HTERT RPE-1 (cell line): ENCODE measurements around the gene NDE1.

Experiments used
- in situ Hi-C: fragments of 300-500 bp; cut with MboI; formaldehyde crosslinking; loops from 4 replicates; pipeline ENCODE4 v1.14.3; 2020; ENCODE audit warnings: low sequenced_read_pairs

Gene NDE1

GRCh38 chr16:15765116-15765515 lies 115.1 kb downstream of the NDE1 start:
- in situ Hi-C loops, result no loop called here

DNA sequence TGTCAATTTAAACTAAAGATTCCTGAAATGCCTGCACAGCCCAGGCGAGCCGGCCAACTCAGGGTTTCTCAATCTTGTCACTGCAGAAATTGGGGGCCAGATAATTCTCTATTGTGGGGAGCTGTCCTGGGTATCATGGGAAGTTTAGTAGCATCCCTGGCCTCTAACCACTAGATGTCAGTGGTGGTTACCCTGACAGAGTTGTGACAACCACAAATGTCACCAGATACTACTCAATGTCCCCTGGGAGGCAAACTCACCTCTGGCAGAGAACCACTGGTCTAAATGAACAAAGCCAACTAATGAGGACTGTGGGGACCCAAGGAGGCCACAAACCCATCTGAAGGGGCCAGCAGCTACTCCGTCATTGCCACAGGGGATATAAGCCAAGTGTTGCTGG lies 115.8 kb downstream of the NDE1 start:
- in situ Hi-C loops, result no loop called here

- in situ Hi-C loops, result no loop called here
These were observed 116.9 kb downstream of the NDE1 start for GRCh38 chr16:15766918-15767317.

DNA sequence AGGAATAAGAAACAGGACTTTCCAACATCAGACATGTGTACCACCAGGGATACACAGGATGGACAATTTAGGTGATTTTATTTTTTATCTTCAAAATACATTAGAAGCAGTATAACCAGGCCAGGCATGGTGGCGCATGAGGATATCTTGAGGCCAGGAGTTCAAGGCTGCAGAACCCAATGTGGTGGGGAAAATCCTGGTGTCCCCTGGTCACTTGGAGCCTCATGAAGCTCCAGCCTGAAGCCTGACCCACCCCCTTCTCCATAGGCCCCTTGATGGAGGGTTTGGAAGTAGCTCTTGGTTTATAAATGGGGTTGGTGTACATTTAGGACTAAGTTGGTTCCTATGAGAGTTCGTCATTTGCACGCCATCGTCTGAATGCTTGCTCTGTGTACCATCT lies 118.2 kb downstream of the NDE1 start:
- in situ Hi-C loops, result no loop called here

DNA sequence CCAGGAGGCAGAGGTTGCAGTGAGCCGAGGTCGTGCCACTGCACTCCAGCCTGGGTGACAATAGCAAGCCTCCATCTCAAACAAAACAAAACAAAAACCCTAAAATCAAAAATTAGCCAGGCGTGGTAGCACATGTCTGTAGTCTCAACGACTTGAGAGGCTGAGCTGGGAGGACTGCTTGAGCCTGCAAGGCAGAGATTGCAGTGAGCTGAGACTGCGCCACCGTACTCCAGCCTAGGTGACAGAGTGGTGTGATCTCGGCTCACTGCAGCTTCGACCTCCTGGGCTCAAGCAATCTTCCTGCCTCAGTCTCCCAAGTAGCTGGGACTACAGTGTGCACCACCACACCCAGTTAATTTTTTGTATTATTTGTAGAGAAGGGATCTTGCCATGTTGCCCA lies 119.2 kb downstream of the NDE1 start:
- in situ Hi-C loops, result no loop called here

GRCh38 chr16:15770107-15770506 lies 120.1 kb downstream of the NDE1 start:
- in situ Hi-C loops, result no loop called here

DNA sequence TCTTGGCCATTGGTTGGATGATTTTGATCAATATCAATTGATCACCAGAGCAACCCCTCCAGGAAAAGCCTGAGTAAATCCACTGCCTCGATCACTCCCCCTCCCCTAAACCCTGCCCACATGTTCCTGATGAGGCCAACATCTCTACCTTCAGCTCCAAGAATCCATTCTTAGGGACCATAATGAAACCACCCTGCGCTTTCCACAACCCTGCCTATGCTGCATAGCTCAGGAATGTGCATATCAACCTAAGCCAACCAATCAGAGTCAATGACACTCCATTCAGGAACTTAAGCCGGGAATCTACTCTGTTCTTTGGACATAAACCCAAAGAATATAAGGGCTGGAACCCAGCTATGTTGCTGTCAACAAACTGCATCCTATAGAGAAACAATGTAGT lies 120.5 kb downstream of the NDE1 start:
- in situ Hi-C loops, result no loop called here

GRCh38 chr16:15771694-15772093 lies 121.6 kb downstream of the NDE1 start:
- in situ Hi-C loops, result no loop called here

GRCh38 chr16:15772579-15773293 lies 122.7 kb downstream of the NDE1 start:
- in situ Hi-C loops, result no loop called here

- in situ Hi-C loops, result no loop called here
These were observed 123.9 kb downstream of the NDE1 start for GRCh38 chr16:15773968-15774367.

- in situ Hi-C loops, result no loop called here
These were observed 125.2 kb downstream of the NDE1 start for GRCh38 chr16:15775209-15775608.

- in situ Hi-C loops, result no loop called here
These were observed 125.7 kb downstream of the NDE1 start for GRCh38 chr16:15775663-15776304.
